ENCODE results near the gene TRIM41.
"Not testable (repeated sequence)": the region's sequence is repeated elsewhere in the genome, so short reads cannot be mapped to it uniquely, and the experiment has no call there.

TRIM41 gene

DNA sequence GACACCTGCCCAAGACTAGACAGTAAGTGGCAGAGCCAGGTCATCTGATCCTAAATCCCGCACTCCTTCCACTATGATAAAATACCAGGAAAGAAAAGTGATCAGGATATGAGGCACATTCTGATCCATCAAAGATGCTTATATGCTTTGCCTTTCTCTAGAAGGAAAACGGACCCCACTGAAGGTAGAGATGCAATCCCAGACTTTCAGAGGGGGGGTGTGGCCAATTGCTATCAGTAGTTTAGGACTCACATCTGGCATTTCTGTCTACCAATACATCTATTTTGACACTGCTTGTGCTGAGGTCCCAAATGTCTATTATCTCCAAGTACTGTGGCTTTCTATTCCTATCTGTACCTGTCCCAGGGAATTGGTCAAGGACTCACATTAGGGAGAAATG lies 36.2 kb downstream of the TRIM41 start:
- no peak for DNase-seq

DNA sequence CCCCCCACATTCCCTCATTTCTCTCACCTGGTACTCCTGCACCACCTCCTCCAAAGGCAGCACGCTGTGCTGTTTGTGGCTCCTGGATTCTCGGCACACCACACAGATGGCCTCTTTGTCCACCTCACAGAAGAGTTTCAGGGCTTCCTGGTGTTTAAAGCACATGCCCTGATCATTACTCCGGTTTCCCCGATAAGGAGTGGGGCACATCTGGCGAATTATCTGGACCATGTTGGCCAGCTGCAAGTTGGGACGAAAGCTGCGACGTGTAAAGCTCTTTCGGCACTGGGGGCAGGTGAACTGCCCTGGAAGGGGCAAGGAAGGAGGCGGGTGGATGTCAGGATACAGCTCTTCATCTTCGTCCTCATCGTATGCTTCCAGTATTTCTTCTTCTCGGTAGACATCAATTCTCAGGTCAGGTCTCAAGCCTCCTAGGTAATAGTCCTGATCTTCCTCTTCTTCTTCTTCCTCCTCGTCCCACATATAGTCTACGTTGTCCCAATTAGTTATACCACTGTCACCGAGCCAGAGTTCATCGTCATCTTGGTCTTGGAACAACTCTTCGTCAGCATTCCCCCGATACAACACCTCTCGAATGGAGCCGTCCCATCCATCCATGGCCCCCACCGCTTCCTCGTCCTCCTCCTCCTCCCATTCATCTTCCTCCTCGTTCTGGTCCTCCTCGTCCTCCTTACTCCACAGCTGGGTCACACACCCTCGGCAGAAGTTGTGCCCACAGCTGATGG lies 37.1 kb downstream of the TRIM41 start:
- DNase-seq: no peak

DNA sequence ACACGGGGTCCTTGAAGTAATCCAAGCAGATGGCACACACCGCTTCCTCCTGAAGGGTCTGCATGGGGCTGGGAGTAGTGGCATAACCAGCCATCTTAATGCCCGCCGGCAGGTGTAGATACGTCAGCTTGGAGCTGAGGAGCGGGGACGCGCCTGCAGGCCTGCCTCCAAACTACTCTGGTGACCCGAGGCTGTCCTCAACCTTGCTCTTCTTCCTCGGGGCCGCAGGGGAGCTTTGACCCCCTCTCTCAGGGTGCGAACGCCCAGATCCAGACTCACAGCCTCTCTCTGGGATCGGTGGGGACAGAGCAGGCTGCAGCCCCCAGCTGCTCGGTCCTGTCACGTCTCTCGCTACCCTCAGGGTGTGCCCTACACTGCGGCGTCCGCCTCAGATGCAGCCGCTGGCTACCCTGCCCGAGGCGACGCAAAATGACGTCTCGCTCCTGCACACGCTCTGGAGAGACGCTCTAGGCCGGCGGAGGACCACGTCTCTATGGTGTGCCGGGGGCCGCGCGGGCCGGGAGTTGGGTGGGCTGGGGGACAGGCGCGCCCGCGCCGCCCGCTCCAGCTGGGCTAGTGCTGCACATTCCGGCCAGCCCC lies 37.7 kb downstream of the TRIM41 start, which contains the start of gene TRIM52:
Gene TRIM52 (minus strand): TSS at position 424 of the 600 bp plus-strand sequence. CDS start 330 bp downstream, at position 94.
- DNase-seq: peak; percentile 81

DNA sequence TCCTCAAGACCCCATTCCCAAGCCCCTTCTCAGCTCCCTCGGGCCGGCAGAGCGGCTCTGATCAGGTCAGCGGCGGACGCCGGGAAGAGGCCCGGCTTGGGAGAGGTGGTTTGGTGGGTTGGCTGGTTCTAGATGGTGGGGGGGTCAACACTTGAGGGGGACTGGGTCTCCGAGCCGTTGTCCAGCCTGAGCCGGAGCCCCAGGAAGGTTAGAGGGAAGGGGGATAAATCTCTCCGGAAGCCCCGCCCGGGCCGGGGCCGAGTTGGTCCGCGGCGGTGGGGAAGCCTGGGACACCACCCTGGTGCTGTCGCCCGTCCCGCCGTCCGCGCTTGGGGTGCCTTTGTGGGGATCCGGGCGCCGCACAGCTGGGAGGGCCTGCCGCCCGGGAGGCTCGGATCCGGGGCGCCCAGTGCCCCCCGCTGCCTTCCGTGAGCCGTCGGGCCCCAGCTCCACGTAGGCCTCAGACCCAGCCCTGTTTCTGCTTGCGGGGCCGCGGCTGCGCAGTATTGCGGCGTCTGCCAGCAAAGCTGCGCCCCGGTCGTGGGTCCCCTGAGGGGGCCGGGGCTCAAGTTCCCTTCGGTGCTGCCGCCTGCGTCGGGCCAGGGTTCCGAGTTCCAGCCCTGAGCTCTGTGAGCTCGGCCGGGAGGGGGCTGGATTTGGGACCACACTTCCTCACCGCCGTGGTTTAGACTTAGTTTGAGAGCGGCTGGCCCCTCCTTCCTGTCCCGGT lies 38.4 kb downstream of the TRIM41 start:
- DNase-seq: peak; percentile 43

DNA sequence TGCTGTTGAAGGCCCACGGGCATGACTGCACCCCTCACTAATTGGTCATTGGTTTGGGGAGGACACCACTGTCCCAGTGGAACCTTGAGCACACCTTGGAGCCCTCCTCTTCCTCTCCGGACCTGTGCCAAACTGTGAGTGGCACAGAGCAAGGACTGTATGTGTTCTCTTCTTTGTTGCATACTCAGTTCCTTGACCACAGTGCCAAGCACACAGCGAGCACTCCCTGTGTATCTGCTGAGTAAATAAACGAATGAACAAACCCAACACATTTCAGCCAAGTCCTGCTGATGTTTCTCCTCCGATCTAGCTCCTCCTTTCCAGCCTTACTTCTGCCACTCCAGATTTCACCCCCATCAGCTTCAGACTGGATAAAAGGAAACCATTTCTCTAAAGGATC lies 40.6 kb downstream of the TRIM41 start:
- no peak for DNase-seq

DNA sequence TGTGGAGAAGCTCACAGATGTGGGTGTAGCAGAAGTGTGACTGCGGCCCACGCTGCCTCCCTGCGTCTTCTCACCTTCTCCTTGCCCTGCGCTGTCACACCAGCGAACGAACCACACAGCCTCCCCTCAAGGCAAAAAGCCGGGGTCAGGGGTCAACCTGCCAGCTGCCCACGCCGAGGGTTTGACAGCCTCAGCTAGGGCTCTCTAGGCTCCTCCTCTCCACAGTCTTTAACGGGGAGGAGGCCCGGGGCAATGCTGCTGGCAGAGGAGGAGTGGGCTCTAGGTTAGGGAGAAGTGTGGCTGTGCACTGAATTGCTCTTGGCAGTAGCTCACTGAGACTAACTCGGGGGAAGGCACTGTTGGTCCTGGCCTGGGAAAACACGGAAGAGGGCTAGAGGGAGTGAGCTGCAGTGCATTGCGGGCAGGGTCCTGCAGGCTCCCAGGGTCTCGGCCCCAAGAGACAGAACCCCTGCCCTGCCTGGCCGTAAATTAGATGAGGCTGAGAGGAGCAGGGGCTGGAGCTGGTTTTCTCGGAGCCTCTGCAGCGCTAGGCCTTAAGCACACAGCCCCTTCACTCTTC lies 42.1 kb downstream of the TRIM41 start:
- DNase-seq: no peak

DNA sequence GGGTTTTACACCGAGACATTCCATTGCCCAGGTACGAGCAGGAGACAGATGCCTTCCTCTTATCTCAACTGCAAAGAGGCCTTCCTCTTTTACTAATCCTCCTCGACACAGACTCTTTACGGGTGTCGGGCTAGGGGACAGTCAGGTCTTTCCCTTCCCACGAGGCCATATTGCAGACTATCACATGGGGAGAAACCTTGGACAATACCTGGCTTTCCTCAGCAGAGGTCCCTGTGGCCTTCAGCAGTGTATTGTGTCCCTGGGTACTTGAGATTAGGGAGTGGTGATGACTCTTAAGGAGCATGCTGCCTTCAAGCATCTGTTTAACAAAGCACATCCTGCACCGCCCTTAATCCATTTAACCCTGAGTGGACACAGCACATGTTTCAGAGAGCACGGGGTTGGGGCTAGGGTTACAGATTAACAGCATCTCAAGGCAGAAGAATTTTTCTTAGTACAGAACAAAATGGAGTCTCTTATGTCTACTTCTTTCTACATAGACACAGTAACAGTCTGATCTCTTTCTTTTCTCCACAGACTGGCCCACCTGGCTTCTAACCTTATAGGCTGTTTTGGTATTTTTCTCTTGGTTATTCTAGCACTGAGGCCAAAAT lies 44.3 kb downstream of the TRIM41 start:
- DNase-seq: not testable (repeated sequence)

DNA sequence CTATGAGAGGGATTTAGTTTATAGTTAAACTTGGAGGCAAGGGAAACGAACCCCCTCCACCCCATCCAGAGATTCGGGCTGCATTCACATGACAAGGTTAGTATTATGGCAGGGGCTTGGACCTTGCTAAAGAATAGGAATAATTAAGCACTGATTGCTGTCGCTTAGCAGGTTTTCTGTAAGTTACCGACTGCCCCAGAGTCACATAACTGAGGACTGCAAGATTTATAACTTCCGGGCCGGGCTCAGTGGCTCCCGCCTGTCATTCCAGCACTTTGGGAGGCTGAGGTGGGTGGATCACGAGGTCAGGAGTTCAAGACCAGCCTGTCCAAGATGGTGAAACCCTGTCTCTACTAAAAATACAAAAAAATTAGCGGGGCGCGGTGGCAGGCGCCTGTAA lies 44.8 kb downstream of the TRIM41 start:
- DNase-seq: not testable (repeated sequence)

DNA sequence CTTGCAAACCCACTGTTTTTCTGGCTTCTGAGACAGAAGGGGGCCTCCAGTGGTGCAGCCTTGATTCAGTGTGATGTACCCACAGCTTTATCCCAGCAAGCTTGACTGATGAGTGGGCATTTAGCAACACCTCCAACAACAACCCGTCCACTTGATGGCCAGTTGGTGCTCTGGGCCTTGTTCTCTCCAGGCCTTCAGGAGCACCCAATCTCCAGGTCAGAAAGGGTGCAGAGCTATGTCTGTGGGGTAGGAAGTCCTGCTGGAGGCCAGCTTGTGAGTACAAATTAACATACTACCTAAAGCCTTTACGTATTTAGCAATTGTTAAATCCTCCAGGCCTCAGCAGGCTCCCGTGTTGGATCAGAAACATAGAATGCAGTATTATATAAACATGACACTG lies 48.0 kb downstream of the TRIM41 start:
- no peak for DNase-seq

DNA sequence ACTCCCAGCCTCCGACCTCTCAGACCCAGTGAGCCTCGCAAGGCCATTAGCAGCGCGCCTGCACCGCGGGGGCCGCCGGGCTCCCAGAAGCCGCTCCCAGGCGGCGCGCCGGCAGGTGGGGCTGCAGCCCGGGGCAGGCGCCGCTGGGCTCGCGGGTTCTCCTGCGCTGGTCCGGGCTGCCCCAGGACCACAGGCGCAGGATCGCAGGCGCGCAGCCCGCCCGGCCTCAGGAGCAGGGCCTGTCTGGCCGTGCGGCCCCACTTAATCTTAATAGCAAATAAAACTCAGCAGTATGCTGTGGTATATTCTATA lies 50.3 kb downstream of the TRIM41 start:
- not testable (repeated sequence) for DNase-seq

DNA sequence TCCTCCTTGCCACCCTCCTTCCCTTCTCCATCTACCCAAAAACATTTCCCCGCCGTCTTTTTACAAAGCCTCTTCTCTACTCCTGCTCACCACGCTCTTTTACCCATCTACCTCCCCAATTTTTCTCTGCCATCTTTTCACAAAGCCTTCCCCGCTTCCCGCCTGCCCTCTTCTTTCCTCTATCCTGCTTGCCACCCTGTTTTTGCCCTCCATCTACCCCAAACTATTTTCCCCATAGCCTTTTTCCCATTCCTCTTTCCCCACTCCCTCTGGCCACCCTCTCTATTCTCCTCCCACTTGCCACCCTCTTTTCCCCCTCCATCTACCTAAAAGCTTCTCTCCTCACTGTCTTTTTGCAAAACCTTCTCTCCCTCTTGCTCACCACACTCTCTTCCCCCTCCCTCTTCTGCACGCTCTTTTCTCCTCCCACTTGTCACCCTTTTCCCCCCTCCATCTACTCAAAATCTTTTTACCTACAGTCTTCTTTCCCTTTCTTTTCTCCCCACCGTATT lies 57.2 kb downstream of the TRIM41 start:
- DNase-seq: no peak

DNA sequence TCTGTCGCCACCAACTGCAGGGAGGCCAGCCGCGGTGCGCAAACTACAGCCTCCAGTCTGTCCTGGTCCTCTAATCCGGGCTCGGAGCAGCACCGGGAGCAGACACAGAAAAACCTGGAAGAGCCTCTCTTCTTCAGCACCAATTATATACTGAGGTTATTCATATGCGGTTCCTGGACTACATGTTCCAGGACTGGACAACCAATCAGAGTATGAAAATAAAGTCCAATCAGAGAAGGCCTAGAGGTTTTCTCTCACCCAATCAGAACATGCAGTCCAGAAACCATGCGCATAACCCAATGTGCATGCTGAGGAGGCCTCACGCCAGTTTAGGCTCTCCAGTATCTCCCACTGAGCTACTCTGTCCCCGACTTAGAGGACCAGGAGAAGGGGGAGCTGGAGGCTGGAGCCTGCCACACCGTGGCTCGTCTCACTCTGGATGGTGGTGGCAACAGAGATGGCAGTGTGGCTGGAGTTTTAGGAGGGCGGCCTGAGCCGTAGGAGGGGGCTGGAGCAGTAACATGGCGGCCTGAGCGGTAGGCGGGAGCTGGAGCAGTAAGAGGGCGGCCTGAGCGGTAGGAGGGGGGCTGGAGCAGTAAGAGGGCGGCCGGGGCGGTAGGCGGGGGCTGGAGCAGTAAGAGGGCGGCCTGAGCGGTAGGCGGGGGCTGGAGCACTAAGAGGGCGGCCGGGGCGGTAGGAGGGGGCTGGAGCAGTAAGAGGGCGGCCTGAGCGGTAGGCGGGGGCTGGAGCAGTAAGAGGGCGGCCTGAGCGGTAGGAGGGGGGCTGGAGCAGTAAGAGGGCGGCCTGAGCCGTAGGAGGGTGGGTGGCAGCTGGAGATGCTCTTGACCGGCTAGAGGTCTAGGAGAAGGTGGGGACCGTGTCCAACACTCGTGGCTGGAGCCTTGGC lies 58.2 kb downstream of the TRIM41 start:
- no peak for DNase-seq

DNA sequence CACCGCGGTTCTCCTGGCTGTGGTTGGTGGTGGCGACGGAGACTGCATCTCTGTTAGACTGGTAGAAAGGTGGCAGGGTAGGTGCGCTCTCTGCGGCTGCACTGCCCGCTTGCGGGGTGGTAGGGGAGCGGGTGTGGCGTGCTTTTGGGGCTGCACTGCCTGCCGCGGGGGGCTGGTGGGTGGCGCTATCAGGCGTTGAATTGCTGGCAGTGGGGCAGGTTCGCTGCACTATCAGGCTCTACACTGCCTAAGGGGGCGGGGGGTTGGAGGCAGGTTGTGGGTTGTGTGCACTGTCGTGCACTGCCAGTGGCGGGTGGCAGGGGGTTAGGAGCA lies 58.9 kb downstream of the TRIM41 start:
- DNase-seq: no peak

DNA sequence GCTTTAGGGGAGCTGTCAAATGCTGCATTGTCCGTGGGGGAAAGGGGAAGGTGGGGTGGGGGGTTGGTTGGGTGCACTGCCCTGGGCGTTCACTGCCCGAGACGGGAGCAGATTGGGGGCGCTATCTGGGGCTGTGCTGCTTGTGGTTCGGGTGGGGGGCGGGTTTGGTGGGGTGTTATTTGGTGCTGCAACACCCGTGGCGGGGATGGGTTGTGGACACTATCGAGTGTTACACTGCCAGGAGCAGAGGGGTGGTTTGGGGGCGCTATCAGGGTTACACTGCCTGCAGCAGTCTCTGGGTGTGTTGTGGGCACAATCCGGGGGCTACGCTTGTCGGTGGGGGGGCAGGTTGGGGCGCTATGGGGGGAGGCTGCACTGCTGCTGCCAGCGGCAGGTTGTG lies 59.3 kb downstream of the TRIM41 start:
- DNase-seq: not testable (repeated sequence)

DNA sequence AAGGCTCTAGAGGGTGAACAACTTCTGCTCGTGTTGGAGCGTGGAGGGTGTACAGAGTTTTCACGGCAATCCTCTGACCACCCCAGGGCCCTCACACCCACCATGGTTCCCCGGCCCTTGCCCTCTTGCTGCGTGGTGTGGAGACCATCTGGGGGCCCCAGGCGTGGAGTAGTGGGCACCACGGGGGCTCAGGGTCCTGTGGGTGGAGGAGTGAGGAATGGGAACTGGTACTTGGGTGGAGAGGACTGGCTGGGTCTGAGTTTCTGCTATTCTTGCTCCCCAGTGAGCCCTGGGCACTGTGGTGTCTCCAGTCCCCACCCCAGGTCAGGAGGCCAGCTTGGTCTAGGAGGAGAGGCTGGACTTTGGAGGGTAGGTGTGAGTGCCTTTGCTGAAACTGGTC lies 59.8 kb downstream of the TRIM41 start:
- no peak for DNase-seq

DNA sequence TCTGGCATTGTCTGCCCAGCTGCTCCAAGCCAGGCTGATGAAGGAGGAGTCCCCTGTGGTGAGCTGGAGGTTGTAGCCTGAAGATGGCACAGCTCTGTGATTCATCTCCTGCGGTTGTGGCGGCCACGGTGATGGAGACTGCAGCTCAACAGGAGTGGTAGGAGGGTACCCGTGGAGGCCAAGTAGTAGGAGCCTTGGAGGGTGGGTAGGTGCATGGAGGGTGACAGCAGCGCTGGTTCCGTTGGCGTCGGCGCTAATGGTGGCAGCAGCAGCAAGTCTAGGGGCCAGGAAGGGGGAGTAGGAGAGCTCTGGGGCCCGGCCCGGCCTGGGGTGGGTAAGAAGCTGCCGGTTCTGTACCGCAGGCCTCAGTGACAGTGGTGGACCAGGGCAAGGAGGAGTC lies 60.3 kb downstream of the TRIM41 start:
- no peak for DNase-seq

DNA sequence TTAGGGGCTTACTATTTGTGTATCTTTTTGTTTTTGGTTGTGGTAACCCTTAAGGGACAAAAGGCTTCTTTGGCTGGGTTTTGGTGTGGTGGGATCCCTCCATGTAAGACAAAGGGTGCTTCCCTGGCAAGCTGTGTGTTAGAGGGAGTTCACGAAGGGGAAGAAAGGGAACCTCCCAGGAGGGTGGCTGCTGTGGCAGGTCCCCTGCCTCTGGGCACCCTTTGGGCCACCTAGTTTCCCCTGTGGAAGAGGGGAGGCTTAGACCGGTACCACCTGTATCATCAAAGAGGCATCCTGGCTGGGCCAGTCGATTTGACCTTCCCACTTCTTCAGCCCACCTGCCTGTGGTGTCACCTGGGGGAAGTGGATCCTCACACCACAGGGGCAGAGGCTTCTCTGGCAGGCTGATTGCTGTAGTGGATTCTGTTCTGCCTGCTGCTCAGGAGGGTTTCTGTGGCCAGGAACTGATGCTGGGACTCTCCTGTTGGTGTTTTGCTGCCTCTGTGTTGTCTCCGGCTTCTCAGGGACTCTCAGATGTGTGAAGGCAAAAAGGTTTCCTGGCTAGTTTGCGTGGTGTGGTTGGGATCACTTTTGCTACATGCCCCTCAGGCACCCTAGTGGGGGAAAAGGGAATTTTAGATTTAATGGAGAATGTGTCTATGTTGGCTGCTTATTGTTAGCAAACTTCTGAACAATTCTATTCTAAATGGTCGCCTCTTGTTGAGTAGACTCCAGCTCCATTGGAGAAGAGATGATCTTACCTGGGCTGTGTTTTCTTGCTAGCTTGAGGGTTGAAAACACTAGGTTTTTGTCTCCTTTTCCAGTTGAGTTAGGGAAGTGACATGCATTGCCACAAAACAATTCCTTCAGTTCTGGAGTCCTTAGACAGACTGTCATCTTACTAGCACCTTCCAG lies 61.0 kb downstream of the TRIM41 start:
- not testable (repeated sequence) for DNase-seq

Data from NCI-H226 (cell line).